Left ventricle myocardium inferior (tissue), 1 donor: ENCODE data around the gene MAGI2. TPM values are rescaled to one million over a fixed set of nuclear protein-coding genes. Genes with fewer than 3 reads are reported as not detected.
A peak's percentile ranks its signal among the peaks of the same experiment; 100 is the strongest.

ENCODE experiments used
- DNase-seq: peaks from one replicate; pipeline ENCODE4 v3.0.0-alpha.2; 2020
- H3K27ac ChIP-seq: fragments of 200-600 bp; replicated peaks from 2 replicates; pipeline ENCODE4 v1.8.0; 2021
- H3K27me3 ChIP-seq: fragments of 200-600 bp; 2 replicates; pipeline ENCODE4 v1.8.0; 2021; ENCODE audit warnings: low read depth
- H3K36me3 ChIP-seq: fragments of 200-600 bp; 2 replicates; pipeline ENCODE4 v1.8.0; 2021
- H3K4me1 ChIP-seq: fragments of 200-600 bp; 2 replicates; pipeline ENCODE4 v1.8.0; 2021
- H3K4me3 ChIP-seq: fragments of 200-600 bp; 2 replicates; pipeline ENCODE4 v1.8.0; 2021; ENCODE audit warnings: mild to moderate bottlenecking, moderate library complexity
- H3K9me3 ChIP-seq: fragments of 200-600 bp; replicated peaks from 2 replicates; pipeline ENCODE4 v1.8.0; 2021
- CTCF ChIP-seq: fragments of 200-600 bp; IDR thresholded peaks from 2 replicates; pipeline ENCODE4 v1.8.0; 2021; ENCODE audit warnings: antibody characterized with exemption, mild to moderate bottlenecking, borderline replicate concordance
- intact Hi-C: fragments of 100-400 bp; cut with micrococcal nuclease; formaldehyde crosslinking; loops from one replicate; pipeline ENCODE4 v1.11.0; 2022
- total RNA-seq: library from RNA; stranded (reverse); fragmentation: NEBNext Ultra II Directional; extraction: Animal tissue kit (Norgen Biotek cat#: 25700); gene quantifications from one replicate; pipeline ENCODE4 v1.2.1, GENCODE V29; 2021
- donor health status: DM: no; HTN: yes; CAD: no; lungs with severe emphysema.

Gene MAGI2
- total RNA-seq, 1 donor from 2014 or later: 4.5 TPM

- no peak for DNase-seq
- Histone ChIP-seq H3K4me3 (no peak overlapping the region), H3K9me3 (peaks cover 9% of the 10 kb centered on the region), H3K27ac (no peak overlapping the region), H3K4me1 (no peaks in the 10 kb centered on the region), H3K27me3 (no peaks in the 10 kb centered on the region), H3K36me3 (no peaks in the 10 kb centered on the region)
- peak; percentile 81 for TF ChIP-seq CTCF
- intact Hi-C loops: no loop called here
These were observed 155.2 kb downstream of the MAGI2 start for GRCh38 chr7:79298145-79298760.

- Histone ChIP-seq H3K36me3 (no peaks in the 10 kb centered on the region), H3K27me3 (no peaks in the 10 kb centered on the region), H3K27ac (no peak overlapping the region), H3K4me1 (no peaks in the 10 kb centered on the region), H3K9me3 (peaks cover 9% of the 10 kb centered on the region), H3K4me3 (no peak overlapping the region)
- TF ChIP-seq CTCF: no peak
- no peak for DNase-seq
- intact Hi-C loops: no loop called here
These were observed 156.7 kb downstream of the MAGI2 start for GRCh38 chr7:79296553-79297320.

- Histone ChIP-seq H3K27ac (no peak overlapping the region), H3K27me3 (no peaks in the 10 kb centered on the region), H3K36me3 (no peaks in the 10 kb centered on the region), H3K4me3 (no peak overlapping the region), H3K9me3 (no peaks in the 10 kb centered on the region), H3K4me1 (no peaks in the 10 kb centered on the region)
- intact Hi-C loops: no loop called here
- TF ChIP-seq CTCF: no peak
- no peak for DNase-seq
These were observed 159.8 kb downstream of the MAGI2 start for GRCh38 chr7:79293655-79294142.

GRCh38 chr7:79292834-79293233 lies 160.6 kb downstream of the MAGI2 start:
- TF ChIP-seq CTCF: no peak
- intact Hi-C loops: no loop called here
- Histone ChIP-seq H3K27me3 (no peaks in the 10 kb centered on the region), H3K4me3 (no peak overlapping the region), H3K27ac (no peak overlapping the region), H3K4me1 (no peaks in the 10 kb centered on the region), H3K9me3 (no peaks in the 10 kb centered on the region), H3K36me3 (no peaks in the 10 kb centered on the region)
- DNase-seq: no peak

- H3K27ac ChIP-seq: no peak overlapping the region
- no peak for TF ChIP-seq CTCF
- H3K27me3 ChIP-seq: no peaks in the 10 kb centered on the region
- no peak for DNase-seq
- no peaks in the 10 kb centered on the region for H3K36me3 ChIP-seq
- H3K9me3 ChIP-seq: no peaks in the 10 kb centered on the region
- no peaks in the 10 kb centered on the region for H3K4me1 ChIP-seq
- intact Hi-C loops: no loop called here
- no peak overlapping the region for H3K4me3 ChIP-seq
These were observed 162.0 kb downstream of the MAGI2 start for GRCh38 chr7:79291498-79291865.
